HG02884 (cell line): Measurements from ENCODE around the gene PPP5C.
"Not testable (repeated sequence)": the region's sequence is repeated elsewhere in the genome, so short reads cannot be mapped to it uniquely, and the experiment has no call there.

Experiments
- ATAC-seq: cut with Tn5 transposase; IDR thresholded peaks from one replicate; pipeline ENCODE4 v1.9.1; 2021; ENCODE audit warnings: mild to moderate bottlenecking, moderate library complexity; ENCODE audit not compliant: unreplicated experiment

Gene PPP5C

DNA sequence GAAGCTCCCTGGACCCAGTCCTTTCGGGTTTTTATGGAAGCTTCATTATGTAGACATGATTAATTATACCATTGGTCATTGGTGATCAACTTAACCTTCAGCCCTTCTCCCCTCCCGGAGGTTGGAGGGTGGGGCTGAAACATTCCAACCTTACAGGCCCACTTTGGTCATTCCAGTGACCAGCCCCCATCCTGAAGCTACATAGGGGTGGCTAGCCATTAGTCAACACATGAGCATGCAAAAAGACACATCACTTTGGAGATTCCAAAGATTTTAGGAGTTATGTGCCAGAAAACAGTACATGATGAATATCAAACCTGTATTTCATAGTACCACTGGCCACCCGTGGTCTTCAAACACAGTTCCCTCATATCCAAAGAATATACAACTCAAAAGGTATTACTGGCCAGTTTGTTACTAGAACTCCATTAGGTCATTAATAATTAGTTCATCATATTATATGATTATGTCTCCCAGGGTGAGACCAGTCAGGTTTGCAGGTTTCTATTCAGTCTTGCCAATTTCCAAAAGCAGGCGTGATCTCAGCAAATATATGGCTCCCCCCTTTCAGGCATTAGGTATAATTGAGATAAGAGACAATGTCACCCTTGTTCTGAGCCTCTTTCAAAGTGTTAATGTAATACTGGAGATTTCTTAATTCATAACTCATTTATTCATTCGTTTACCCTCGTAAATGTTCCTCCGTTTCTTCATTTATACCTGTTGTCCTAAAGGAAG, 11.1 kb downstream of the PPP5C start:
- ATAC-seq: no peak

GRCh38 chr19:46361915-46362314, 15.0 kb downstream of the PPP5C start:
- ATAC-seq: no peak

- ATAC-seq: no peak
Measured at GRCh38 chr19:46364359-46364758, 17.5 kb downstream of the PPP5C start.

- no peak for ATAC-seq
Measured at GRCh38 chr19:46365561-46365960, 18.7 kb downstream of the PPP5C start.

- no peak for ATAC-seq
Measured at GRCh38 chr19:46366620-46367292, 19.9 kb downstream of the PPP5C start.

DNA sequence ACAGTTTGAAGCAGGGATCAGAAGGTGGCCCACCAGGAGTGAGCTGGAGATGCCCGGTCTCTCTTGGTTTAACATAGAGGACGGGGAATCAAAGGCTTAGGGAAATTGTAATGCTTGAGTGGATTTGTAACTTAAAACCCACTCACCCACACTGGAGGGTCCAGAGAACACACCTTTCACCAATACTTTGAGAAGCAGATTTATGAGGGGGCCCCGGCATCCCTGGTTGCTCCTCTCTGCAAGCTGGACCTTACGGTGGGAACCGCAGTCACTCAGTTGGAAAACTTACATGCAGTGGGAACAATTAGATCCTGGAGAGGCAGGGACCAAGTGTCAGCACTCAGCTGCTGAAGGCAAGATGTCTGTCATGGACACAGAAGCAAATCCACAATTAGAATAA, 20.5 kb downstream of the PPP5C start:
- ATAC-seq: no peak

GRCh38 chr19:46368116-46368515, 21.2 kb downstream of the PPP5C start:
- ATAC-seq: no peak

DNA sequence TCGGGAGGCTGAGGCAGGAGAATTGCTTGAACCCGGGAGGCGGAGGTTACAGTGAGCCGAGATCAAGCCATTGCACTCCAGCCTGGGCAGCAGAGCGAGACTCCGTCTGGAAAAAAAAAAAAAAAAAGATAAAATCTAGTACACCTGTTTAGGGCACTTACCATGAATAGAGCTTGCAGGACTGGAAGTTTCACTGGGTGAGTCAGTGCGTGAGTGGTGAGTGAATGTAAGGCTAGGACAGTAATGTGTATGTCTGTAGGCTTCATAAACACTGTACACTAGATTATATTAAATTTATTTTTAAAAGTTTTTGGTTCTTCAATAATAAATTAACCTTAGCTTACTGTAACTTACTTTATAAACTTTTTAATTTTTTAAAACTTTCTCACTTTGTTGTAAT, 22.9 kb downstream of the PPP5C start:
- no peak for ATAC-seq

DNA sequence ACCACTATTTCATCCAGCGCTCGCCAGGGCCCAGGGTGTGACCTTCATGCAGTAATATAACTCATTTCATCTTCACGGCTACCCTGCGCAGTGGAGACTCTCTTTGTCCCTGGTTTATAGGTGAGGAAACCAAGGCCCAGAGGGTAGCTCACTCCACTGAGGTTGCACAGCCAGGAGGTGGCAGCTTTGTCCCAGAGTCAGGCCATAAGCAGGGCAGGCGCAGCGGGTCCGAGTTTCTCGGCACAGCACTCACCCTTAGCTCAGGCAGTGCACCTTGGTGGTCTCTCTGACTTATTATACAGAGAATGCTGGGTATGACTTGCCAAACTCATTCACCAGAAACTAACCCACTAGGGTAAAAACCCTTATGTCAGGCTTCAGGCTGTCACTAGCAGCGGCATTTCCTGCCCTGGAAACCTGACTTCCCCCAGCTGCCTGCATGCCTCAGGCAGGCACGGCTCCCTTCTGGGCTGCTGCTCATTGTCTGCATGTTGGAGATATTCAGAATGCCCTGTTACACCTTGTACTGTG, 24.5 kb downstream of the PPP5C start:
- no peak for ATAC-seq

GRCh38 chr19:46372901-46373490, 26.1 kb downstream of the PPP5C start:
- no peak for ATAC-seq

DNA sequence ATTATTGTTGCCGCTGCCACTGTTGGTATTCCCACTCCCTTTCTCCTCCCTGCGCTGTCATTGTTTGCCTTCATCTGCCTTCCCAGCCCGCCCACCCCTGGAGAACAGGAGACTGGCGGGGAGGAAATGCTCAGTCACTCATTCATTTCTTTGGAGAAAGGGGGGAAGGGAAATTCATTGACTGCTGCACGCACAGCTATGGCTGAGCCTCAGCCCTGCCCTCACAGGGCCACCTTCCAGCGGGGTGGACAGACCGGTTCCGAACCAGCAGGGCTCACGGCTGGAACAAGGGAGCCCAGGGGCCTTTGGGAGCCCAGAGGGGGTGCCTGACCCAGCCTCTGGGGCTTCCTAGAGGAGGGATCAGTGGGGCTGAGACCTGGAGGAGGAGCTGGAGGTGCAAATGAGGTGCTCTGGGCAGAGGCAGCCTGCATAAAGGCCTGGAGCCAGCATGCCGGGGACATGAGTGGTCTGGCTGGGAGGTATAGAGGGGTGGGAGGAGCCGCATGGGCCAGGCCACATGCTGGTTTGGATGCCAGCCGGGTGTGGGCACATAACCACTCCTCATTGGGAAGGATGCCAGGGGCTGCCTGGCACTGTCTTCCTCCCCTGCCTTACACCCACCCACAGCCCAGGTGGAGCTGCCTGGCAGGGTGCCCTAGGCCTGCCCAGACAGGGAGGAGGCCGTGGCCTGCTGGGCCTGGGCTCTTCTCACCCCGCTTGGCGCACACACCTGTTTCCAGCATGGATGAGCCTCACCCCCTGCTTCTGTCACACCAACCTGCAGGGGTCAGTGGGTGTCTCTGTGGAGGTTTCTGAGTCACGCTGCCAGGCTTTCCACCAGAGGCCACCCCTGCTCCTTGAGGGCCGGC, 26.8 kb downstream of the PPP5C start:
- no peak for ATAC-seq

DNA sequence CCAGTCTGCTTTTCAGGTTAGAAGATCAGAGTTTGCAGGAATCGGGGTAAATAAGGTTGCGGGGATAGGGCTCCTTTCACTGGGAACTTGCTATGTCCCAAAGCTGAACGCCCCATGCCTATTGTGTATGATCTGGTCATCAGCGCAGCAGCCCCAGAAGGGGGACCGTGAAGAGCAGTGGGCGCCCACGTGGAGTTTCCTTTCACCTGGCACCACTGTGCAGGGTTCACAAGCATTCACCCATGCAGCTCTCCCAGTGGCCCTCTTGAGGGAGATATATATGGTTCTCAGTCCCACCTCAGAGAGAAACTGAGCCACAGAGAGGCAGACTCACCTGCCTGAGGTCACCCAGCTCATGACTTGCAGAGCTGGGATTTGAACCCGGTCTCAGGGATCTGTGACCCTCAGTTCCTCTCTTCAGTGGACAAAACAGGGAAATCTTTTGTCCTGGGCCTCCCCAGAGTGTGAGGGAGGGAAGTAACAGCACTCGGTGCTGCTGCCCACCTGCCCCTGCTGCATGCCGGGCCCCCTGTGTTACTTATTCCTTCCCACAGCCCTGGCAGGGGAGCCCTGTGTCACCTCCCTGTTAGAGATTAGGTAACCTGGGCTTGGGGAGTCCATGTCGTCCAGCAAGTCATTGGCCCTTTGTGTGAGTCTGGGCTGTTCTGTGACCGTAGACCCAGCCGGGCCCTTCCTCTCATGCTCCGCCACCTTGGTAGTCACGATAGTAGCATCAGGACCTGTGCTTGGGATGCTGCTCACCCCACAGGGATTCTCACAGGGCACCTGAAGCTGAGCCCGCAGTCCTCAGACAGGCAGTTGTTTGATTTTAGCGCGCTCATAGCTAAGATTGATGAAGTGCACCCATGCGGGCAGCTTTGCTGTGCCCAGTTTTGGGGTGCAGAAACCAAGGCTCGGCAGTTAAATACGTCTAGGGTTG, 27.9 kb downstream of the PPP5C start:
- ATAC-seq: no peak

GRCh38 chr19:46375476-46376067, 28.7 kb downstream of the PPP5C start:
- ATAC-seq: not testable (repeated sequence)

- ATAC-seq: no peak
Measured at GRCh38 chr19:46376241-46377153, 29.6 kb downstream of the PPP5C start.

DNA sequence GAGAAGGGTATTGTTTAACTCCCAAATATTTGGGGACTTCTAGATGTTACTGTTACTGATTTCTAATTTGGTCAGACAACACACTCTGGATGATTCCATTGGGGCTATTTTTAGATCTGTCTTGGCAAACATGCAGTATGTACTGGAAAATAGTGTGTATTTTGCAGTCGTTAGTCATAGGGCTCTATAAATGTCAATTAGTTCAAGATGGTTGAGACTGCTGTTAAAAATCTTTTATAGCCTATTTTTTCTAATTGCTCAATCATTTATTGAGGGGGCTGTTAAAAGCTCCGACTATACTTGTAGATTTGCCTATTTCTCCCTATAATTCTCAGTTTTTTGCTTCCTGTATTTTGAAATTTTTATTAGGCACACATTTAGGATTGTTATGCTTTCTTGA, 31.4 kb downstream of the PPP5C start:
- ATAC-seq: no peak

DNA sequence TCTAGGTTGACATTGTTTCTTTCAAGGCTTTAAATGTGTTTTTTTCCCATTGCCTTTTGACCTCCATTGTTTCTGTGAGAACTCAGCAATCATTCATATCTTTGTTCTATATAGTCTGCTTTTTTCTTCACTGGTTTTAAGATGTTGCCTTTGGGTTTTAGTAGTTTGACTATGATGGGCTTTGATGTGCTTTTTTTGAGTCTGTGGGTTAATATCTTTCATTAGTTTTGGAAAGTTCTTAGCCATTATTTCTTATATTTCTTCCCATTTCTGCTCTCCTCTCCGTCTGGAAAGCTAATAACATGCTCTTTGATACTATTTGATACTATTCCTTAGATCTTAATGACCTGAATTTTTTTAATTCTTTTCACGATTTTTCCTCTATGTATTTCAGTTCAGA, 33.8 kb downstream of the PPP5C start:
- ATAC-seq: no peak

GRCh38 chr19:46381346-46381745, 34.5 kb downstream of the PPP5C start:
- no peak for ATAC-seq

GRCh38 chr19:46381756-46382345, 35.0 kb downstream of the PPP5C start:
- ATAC-seq: no peak
